NCI-H345 treated with DMSO at 0.1 percent for 48 hours (cell line): ENCODE data around the gene TBCE.
"Not testable (repeated sequence)": the region's sequence is repeated elsewhere in the genome, so short reads cannot be mapped to it uniquely, and the experiment has no call there.

Experiments
- DNase-seq: peaks from one replicate; lab custom pipeline; 2025; ENCODE audit not compliant: unreplicated experiment; lab: John Stamatoyannopoulos, UW

TBCE gene

DNA sequence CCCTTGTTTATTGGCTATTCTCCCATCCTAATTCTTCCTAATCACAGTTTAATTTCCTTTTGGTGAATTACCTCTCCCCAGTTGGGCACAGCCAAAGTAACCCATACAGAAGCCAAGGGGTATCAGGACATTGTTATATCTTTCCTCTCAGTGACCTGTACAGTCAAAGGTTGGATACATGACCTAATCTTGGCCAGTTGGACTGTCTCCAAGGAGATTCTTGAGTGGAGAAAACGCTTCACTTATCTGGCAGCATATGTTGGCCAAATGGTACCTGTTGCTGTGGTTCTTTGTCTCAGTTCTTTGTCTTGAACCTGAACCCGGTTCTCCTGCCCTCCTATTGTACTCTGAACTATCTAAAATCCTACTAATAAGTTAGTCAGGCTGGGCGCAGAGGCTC lies 15.3 kb upstream of the TBCE start:
- no peak for DNase-seq

DNA sequence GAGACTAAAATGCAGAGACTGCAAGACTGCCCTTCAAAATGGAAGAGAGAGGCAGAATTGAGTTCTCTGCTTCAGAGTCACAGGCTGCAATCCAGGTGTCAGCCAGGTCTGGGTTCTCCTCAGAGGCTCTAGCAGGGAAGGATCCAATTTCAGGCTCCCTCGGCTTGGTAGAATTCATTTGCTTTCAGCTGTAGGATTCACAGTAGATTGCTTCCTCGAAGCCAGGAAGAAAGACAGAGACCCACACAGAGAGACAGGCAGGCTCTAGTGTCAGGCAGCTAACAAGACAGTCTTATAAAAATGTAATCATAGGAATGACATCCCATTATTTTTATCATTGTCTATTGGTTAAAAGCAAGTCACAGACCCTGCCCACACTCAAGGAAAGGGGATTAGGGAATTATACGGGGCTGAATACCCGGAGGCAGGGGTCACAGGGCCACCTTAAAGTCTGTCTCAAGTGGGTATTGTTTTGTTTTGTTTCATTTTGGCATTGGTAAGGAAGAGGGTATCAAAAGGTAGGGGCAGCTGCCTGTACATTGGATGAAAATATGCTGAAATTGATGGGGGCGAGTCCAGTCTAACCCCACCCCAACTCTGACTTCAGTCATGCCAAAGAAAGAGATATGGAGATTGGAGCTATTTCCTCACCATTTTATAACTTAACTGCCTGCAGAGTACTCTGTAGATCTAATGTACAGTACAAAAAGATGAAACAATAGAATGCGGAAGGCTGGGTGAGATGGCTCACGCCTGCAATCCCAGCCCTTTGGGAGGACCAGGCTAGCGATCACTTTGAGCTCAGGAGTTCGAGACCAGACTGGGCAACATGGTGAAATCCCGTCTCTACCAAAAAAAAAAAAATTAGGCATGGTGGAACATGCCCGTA lies 9.5 kb upstream of the TBCE start:
- DNase-seq: no peak

DNA sequence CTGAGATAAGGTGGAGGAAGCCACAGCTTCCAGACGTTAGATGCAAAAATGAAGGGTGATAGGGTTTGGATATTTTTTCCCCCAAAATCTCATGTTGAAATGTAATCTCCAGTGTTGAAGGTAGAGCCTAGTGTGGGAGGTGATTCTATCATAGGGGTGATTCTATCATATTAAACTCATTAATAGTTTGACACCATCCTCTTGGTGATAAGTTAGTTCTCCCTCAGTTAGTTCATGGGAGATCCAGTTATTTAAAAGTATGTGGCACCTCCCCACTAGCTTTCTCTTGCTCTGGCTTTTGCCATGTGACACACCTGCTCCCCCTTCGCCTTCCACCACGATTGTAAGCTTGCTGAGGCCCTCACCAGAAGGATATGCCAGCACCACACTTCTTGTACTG lies 8.3 kb upstream of the TBCE start:
- no peak for DNase-seq

DNA sequence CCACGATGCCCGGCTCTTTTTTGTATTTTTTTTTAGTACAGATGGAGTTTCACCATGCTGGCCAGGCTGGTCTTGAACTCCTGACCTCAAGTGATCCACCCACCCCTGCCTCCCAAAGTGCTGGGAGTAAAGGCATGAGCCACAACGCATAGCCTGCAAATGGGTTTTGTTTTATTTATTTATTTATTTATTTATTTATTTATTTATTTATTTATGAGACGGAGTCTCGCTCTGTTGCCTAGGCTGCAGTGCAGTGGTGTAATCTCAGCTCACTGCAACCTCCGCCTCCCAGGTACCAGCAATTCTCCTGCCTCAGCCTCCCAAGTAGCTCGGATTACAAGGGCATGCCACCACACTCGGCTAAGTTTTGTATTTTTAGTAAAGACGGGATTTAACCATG lies 3.0 kb upstream of the TBCE start:
- DNase-seq: not testable (repeated sequence)

DNA sequence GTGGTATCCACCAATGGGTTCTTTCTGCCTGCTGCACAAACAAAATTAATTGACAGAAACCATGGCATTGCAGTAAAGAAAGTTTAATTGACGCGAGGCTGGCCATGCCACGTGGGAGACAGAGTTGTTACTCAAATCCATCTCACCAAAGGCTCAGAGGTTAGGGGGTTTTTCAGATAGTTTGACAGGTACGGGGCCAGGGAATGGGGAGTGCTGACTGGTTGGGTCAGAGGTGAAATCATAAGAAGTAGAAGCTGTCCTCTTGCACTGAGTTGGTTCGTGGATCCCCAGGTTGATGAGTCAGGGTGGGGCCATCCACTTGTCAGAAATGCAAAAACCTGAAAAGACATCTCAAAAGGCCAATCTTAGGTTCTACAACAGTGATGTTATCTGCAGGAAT lies 941 bp upstream of the TBCE start:
- DNase-seq: no peak

DNA sequence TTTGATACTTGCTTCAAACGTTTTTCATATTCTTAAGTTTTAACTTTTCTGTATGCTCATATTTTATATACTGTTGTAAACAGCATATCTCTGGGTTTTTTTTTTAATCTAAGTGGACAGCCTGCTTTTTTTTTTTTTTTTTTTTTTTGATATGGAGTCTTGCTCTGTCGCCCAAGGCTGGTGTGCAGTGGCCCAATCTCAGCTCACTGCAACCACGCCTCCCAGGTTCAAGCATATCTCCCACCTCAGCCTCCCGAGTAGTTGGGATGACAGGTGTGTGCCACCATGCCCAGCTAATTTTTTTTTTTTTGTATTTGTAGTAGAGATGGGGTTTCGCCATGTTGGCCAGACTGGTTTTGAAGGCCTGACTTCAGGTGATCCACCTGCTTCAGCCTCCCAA lies 1.2 kb downstream of the TBCE start:
- no peak for DNase-seq

DNA sequence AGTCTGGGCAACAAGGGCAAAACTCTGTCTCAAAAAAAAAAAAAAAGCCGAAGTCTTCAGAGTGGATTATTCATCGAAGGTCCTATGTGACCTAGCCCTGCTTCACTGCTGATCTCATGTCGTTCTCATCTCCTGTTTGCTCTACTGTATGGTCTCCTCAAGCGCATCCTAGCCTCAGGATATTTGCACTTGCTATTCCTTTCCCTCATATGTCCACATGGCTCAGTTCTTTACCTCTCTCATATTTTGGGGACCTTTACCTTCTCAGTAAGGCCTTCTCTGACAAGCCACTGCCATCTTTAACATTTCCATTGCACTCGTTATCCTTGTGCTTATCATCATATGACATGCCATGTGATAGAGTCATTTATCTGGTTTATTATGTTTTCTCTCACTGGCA lies 2.6 kb downstream of the TBCE start:
- no peak for DNase-seq

DNA sequence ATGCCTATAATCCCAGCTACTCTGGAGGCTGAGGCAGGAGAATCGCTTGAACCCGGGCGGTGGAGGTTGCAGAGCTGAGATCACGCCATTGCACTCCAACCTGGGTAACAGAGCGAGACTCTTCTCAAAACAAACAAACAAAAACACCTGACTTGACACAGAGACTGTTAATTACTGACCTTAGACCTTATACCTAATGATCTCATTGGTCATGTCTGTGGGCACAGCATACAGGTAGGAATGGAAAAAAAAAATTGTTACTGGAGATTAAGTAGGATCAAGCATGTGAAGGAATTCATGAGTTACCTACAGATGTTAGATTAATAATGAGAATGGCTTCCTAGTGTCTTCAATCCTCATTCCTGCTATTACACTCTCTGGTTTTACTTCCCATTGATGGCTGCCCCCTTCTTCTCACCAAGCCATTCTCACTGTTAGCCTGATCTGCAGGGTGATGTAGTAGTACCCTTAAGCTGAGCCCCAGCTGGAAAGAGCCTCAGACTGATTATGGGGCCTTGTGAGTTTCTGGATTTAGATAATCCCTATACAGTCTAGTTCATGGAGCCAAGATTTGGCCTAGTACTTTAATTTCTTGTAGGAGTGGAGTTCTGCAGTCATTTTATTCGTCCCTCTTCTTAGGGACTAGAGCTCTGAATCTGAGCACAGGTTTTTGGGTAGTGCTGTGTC lies 8.8 kb downstream of the TBCE start:
- DNase-seq: no peak

DNA sequence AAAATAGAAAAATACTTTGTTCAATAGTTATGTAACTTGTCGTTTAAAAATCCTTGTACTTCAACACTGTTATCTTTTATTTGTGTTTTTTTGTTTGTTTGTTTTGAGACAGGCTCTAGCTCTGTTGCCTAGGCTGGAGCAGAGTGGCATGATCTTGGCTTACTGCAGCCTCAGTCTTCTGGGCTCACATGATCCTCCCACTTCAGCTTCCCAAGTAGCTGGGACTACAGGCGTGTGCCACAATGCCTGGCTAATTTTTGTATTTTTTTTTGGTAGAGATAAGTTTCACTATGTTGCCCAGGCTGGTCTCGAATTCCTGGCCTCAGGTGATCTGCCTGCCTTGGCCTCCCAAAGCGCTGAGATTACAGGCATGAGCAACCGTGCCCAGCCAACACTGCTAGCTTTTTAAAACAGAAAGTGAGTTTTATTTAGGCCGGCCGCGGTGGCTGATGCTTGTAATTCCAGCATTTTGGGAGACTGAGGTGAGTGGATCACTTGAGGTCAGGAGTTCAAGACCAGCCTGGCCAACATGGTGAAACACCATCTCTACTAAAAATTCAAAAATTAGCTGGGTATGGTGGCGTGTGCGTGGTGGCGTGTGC lies 11.0 kb downstream of the TBCE start:
- DNase-seq: not testable (repeated sequence)

DNA sequence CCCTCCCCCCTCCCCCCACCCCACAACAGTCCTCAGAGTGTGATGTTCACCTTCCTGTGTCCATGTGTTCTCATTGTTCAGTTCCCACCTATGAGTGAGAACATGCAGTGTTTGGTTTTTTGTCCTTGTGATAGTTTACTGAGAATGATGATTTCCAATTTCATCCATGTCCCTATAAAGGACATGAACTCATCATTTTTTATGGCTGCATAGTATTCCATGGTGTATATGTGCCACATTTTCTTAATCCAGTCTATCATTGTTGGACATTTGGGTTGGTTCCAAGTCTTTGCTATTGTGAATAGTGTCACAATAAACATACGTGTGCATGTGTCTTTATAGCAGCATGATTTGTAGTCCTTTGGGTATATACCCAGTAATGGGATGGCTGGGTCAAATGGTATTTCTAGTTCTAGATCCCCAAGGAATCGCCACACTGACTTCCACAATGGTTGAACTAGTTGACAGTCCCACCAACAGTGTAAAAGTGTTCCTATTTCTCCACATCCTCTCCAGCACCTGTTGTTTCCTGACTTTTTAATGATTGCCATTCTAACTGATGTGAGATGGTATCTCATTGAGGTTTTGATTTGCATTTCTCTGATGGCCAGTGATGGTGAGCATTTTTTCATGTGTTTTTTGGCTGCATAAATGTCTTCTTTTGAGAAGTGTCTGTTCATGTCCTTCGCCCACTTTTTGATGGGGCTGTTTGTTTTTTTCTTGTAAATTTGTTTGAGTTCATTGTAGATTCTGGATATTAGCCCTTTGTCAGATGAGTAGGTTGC lies 14.9 kb downstream of the TBCE start:
- DNase-seq: not testable (repeated sequence)

DNA sequence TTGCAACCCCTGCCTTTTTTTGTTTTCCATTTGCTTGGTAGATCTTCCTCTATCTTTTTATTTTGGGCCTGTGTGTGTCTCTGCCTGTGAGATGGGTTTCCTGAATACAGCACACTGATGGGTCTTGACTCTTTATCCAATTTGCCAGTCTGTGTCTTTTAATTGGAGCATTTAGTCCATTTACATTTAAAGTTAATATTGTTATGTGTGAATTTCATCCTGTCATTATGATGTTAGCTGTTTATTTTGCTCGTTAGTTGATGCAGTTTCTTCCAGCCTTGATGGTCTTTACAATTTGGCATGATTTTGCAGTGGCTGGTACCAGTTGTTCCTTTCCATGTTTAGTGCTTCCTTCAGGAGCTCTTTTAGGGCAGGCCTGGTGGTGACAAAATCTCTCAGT lies 18.4 kb downstream of the TBCE start:
- not testable (repeated sequence) for DNase-seq

DNA sequence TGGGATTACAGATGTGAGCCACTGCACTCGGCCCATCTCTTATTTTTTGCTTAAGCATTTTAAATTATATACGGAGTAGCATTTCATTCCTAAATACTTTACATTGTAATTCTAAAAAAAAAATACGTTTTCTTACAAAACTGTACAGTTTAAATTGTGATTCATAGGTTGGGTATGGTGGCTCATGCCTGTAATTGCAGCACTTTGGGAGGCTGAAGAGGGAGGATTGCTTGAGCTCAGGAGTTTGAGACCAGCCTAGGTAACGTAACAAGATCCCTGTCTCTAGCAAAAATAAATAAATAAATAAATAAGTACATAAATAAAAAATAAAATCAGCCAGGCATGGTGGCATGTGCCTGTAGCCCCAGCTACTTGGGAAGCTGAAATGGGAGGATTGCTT lies 24.6 kb downstream of the TBCE start:
- DNase-seq: no peak

DNA sequence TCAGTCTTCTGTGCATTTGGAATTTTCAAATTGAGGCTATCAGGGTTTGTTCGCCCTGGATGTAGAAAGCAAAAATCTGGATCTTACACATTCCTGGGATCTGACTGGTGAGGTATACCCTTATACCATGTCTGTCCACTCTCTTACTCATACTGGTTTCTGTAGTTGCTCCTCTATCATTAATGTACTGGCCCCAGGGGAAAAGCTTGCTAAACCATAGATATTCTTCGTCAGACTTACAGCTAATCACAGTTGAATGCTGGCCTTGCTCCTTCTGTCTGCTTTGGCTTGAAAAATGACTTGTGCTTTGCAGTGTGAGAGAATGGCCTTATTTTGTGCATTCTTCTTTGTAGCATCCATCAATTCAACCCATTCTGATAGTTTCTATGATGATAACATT lies 30.5 kb downstream of the TBCE start:
- DNase-seq: no peak

DNA sequence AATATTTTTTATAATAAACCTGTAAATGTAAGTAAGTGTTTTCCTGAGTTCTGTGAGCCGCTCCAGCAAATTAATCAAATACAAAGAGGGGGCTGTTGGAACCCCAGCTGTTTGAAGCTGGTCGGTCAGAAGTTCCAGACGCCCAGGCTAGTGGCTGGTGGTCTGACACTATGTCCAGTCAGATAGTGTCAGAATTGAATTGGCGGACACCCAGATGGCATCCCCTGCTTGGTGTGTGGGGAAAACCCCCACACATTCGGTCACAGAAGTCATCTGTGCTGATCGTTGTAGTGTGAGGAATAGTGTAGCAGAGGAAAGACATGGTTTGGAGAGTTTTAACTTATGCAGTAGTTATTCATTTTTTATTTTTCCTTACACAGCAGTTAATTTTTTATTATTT lies 32.4 kb downstream of the TBCE start:
- no peak for DNase-seq

DNA sequence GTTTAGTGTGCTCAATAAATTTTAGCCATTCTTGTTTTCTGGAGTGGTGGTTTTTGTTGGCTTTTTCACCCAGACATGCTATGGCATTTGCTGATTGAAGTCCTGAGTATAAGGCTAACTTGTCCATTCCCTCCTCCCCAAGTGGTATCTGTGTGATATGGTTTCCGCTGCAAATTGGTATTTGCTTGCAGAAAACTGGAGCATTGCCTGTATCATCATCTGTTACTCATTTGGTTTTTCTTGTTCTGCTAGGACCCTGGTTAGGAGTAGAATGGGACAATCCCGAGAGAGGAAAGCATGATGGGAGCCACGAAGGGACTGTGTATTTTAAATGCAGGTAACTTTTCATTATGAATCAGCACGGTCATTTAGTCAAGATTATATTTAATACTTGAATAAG lies 34.0 kb downstream of the TBCE start:
- DNase-seq: no peak

DNA sequence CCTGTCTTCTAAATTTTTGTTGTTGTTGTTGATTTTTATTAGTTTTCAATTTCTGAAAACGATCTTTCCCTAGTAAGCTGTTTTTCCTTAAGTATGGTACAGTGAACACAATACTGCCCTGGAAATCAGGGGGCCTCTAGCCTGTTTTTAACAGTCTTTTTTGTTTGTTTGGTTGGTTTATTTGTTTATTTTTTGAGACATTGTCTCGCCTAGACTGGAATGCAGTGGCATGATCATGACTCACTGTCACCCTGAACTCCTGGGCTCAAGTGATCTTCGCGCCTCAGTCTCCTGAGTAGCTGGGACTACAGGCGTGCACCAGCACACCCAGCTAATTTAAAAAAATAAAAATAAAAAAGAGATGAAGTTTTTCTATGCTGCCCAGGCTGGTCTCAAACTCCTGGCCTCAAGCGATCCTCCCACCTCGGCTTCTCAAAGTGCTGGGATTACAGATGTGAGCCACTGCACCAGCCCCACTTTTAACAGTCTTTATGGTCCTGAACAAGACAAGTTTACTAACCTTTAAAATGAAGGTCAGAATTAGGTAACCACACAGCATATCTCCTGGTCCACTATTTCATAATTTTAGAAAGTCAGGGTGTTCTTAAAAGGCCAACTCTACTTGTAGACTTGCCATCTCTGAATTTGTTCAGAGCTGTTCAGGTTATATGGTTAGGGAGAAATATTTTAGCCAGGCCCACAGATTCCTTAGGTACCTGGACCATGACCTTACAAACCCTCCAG lies 35.4 kb downstream of the TBCE start:
- no peak for DNase-seq

DNA sequence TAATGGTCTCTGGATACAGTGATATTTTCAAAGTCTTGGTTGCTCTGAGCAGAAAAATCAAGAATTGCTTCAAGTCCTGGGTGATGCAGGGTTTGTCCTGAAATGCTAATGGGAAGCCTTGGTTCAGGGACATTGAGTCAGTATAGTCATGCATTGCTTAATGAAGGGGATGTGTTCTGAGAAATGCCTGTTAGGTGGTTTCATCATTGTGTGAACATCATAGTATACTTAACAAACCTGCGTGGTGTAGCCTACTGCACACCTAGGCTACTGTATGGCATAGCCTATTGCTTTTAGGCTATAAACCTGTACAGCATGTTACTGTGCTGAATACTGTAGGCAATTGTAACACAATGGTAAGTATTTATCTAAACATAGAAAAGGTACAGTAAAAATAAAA lies 36.4 kb downstream of the TBCE start:
- no peak for DNase-seq

DNA sequence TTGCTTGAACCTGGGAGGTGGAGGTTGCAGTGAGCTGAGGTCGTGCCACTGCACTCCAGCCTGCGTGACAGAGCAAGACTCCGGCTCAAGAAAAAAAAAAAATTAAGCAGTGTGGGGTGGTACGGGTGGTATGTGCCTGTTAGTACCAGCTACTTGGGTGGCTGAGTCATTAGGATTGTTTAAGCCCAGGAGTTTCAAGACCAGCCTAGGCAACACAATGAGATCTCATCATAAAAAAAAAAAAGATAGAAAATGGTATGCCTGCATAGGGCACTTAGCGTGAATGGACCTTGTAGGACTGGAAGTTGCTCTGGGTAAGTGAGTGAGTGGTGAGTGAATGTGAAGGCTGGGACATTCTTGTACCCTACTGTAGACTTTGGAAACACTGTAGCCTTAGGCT lies 37.0 kb downstream of the TBCE start:
- DNase-seq: no peak

DNA sequence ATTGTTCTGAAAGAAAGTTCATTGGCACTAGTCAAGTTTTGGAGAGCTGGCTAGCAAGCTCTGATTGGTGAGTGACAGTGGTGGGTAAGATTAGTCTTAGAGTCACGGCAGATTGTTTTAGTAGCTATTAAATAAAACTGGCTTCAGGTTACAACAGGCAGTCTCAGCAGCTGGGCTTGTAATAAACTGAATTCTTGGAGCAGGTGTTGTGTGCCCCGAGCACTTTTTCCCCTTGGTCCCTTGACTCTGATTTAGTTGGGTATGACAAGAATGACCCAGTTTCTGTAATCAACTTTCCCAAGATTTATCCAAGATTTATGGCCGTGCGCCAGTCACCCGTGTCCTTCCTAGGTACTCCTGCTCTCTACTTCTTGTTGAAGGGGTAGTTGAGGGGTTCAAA lies 40.2 kb downstream of the TBCE start:
- no peak for DNase-seq

DNA sequence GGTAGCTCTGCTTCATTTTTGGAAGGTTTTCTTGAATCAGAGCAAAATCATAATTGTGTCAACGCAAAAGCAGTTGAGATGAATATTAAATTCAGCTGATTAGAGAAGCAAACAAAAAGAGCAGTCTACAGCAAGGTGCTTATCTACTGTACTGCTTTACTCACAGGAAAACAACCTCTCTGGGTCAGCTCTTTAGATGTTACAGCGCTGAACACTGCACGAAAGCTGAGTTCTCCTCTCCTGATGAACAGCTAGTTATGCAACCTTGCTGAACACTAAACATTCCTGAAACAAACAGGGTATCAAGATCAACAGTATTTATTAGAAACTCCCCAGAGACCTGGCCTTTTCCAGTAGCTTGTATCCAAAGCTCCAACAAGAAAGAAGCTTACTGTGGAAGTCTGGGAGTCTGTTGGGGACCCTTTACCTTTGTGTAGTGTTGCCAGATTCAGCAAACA lies 41.3 kb downstream of the TBCE start:
- no peak for DNase-seq
